Omental fat pad (tissue), 4 donors: ENCODE measurements around the gene KLHL26. TPM values are rescaled to one million over a fixed set of nuclear protein-coding genes. Genes with fewer than 3 reads are reported as not detected.

Source experiments
- ATAC-seq: fragments of 150-250 bp; one replicate; pipeline ENCODE4 v1.9.1; 2016; ENCODE audit warnings: mild to moderate bottlenecking, moderate library complexity; ENCODE audit not compliant: low FRiP score
- DNase-seq: peaks from one replicate; pipeline ENCODE4 v3.0.0-alpha.2; 2019; ENCODE audit warnings: low spot score
- CTCF ChIP-seq, 3 donors: fragments of 450-650 bp; IDR thresholded peaks; one replicate each; pipeline ENCODE4 v1.5.1; 2016 to 2017; ENCODE audit warnings: antibody characterized with exemption in 3 of 3, mild to moderate bottlenecking in 3 of 3, moderate library complexity in 2 of 3
- total RNA-seq, 4 donors: library from RNA; depleted of rRNA; stranded (reverse); fragments of >200 nt; gene quantifications; one replicate each; pipeline ENCODE4 v1.1.0, GENCODE V29; 2016

Gene KLHL26
- total RNA-seq, 4 donors from 2014 or later = 6.3 to 17.8 (median 11.6) TPM

- DNase-seq (no peak), ATAC-seq (no peak)
- TF ChIP-seq CTCF (IDR thresholded peaks at IDR 0.05) = no peak
Measured at GRCh38 chr19:18620311-18620710, 16.5 kb upstream of the KLHL26 start.

GRCh38 chr19:18620902-18621301, 15.9 kb upstream of the KLHL26 start:
- TF ChIP-seq CTCF (IDR thresholded peaks at IDR 0.05) = no peak
- ATAC-seq (no peak), DNase-seq (no peak)

GRCh38 chr19:18626906-18627305, 9.9 kb upstream of the KLHL26 start:
- DNase-seq (no peak), ATAC-seq (no peak)
- no peak for TF ChIP-seq CTCF (IDR thresholded peaks at IDR 0.05)

GRCh38 chr19:18629166-18630088, 7.4 kb upstream of the KLHL26 start:
- ATAC-seq (no peak), DNase-seq (no peak)
- no peak for TF ChIP-seq CTCF (IDR thresholded peaks at IDR 0.05)

GRCh38 chr19:18633321-18633720, 3.5 kb upstream of the KLHL26 start:
- DNase-seq (no peak), ATAC-seq (no peak)
- TF ChIP-seq CTCF (IDR thresholded peaks at IDR 0.05) = no peak

GRCh38 chr19:18634612-18635297, 2.1 kb upstream of the KLHL26 start:
- no peak for ATAC-seq
- no peak for TF ChIP-seq CTCF (IDR thresholded peaks at IDR 0.05)
- DNase-seq = no peak
